Neural progenitor cell (in vitro differentiated cells): ENCODE measurements around the gene OR6K2.

ENCODE experiments used
- CTCF ChIP-seq: fragments of 200-600 bp; sonication (generic); IDR thresholded peaks from 2 replicates; pipeline ENCODE4 v1.5.1; 2017; ENCODE audit warnings: antibody characterized with exemption, mild to moderate bottlenecking
- EZH2 ChIP-seq: fragments of 200-600 bp; sonication (generic); IDR thresholded peaks from 2 replicates; pipeline ENCODE4 v1.6.1; 2017; ENCODE audit warnings: antibody characterized with exemption, mild to moderate bottlenecking, moderate library complexity
- EZH2phosphoT487 ChIP-seq: fragments of 200-600 bp; sonication (generic); IDR thresholded peaks from 2 replicates; pipeline ENCODE4 v1.6.1; 2017; ENCODE audit warnings: antibody characterized with exemption

- TF ChIP-seq CTCF (no peak), EZH2phosphoT487 (no peak), EZH2 (no peak)
Measured at GRCh38 chr1:158691907-158692306, 8.5 kb downstream of the OR6K2 start.
